ENCODE data around the gene KCNIP1.

DNA sequence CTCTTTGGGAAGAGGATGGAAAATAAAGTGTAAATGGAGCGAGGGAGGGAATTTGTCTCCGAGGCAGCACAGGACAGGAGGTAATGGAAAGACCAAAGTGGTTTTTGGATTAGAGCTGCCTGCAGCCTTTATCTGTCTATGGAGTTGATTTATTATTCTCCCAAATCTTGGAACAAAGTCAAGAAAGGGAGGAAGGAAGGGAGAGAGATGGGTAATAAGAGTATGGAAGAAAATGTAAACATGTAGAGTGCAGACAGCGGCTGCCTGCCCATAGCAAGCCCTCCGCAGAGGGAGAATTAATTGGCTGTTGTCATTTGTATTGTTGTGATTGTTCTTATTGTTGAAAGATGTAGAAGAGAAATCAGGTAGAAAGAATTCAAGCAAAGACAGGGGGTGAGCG is 15.7 kb downstream of the KCNIP1 start:
- TF ChIP-seq POLR2AphosphoS5 (IDR thresholded peaks at IDR 0.05; ENCODE audit: borderline replicate concordance, low read depth, low read length) (no peak), FOXP2 (optimal IDR thresholded peaks at IDR 0.05; ENCODE audit: control extremely low read depth, extremely low read length, insufficient read depth) (no peak), EZH2 (IDR thresholded peaks at IDR 0.05) (no peak)
